NOMO-1 treated with dmso at 0.1 percent for 144 hours (cell line): Measurements from ENCODE around the gene MED4.
A peak's percentile ranks its signal among the peaks of the same experiment; 100 is the strongest.
"Not testable (repeated sequence)": the region's sequence is repeated elsewhere in the genome, so short reads cannot be mapped to it uniquely, and the experiment has no call there.

Source experiments
- DNase-seq: peaks from one replicate; lab custom pipeline; 2025; ENCODE audit not compliant: unreplicated experiment; lab: John Stamatoyannopoulos, UW

Gene MED4

DNA sequence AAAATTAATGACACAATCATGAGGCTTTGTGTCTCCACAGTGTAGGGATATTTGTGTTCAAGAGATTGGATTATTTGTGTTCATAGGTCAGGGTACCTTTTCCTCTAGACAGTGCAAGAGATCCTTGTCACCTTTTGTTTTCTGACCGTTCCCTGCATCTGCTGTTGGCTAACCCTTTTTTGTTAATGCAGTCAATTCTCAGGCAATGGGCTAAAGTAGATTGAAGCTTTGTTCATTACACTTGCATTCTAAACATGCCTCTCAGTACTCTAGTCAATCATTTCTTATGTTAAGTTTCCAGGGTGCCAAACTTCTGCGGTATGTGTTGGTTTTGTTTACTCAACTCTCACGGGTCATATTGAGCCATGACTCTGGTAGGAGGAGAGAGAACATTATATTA, 1.8 kb upstream of the MED4 start:
- no peak for DNase-seq

DNA sequence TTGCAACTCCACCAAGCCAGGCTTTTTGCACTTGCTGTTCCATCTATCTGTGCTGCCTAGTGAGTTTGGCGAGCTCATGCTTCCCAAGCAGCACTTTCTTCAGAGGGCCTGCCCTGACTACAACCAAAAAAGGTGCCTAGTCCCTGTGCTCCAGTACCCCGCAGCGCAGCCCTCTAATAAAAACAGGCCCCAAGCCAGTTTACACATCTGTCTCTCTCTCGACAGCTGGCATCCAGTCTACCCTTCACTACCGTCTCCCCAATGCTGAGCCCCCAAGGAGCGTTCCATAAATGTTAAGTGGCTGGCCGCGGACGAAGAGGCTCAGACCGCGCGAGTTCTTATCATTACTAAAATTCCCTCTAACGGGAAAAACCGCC, 512 bp downstream of the MED4 start:
- no peak for DNase-seq

DNA sequence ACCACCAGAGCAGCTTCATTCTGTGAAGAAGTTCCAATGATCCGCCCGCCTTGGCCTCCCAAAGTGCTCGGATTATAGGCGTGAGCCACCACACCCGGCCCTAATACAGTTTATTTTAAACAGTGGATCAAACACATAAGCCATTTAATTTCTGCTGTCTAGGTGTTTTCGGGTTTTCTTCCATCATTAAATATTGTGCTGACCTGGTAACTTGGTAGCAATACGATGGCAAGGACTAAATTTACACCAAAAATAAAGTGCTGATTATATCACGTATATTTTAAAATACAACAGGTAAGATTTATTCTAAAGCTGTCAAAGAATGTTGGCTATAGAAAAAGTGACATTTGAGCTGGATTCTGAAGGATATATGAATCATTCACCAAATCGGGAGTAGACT, 1.3 kb downstream of the MED4 start:
- no peak for DNase-seq

DNA sequence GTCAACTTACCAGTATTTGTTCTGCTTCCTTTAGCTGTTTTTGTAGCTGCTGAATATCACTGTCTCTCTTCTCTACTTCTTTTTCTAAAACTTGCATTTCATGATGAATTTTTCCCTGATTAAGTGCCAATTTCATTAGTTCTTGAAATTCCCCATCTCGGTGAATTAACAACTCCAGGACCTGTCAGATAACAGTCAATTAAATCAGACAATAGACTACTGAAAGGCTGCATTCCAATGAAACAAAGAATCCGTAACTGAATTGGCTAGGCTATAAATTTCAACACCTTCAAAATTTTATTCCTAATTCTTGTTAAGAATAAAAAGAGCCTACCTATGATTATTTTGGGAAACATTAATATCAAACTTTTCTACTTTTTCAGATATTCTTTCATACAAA, 8.6 kb downstream of the MED4 start:
- DNase-seq: no peak

DNA sequence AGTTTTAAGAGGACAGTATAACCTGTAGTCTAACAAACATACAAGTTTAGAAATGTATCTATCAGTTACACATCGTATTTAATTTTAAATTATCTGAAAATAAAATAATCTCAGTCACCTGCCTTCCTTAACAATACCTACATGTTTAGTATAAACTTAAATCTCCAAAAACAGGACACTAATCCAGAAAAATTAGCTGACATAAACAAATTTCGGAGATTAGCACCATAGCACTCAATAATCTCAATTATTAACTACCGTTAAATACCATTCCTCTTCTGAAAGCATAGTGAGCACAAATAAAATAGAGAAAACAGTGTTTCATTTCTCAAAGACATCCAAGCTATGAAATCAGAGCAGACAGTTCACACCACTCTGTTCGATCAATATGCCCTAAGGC, 13.2 kb downstream of the MED4 start:
- DNase-seq: no peak

DNA sequence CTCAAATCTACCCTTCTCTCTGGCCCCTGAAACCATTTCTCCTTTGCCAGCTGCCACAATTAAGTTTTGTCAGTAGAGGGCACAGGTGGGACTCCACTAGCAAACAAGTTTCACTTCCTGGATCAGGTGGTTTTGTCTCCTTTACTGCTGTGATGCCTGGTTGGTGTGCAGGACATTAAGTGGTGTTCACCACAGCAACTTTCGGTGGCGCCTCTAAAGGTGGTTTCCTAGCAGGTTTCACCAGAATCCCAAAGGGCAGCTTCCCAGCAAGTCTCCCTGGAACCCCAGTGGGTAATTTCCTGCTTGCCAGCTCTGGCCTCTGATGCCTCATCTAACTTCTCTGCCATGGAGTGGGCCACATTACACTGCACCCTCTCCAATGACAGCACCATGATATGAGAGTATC, 16.6 kb downstream of the MED4 start:
- DNase-seq: peak; percentile 71

DNA sequence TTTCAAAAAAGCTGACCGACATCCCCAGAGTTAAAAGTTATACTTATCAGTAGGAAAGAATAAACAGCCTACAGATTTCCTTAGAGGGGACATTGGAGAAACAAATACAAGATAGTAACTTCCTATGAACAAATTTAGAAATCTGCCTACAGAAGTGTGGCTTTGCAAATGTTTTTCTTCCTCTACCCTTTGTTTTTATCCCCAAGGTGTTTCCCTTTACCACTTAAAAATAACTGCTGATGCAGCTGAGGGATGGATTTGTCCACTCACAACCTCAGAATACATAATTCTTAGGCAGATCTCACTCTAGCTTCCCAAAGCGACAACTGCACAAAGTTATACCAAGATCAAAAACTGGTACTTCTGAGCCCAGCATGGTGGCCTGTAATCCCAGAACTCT, 20.9 kb downstream of the MED4 start:
- DNase-seq: no peak

DNA sequence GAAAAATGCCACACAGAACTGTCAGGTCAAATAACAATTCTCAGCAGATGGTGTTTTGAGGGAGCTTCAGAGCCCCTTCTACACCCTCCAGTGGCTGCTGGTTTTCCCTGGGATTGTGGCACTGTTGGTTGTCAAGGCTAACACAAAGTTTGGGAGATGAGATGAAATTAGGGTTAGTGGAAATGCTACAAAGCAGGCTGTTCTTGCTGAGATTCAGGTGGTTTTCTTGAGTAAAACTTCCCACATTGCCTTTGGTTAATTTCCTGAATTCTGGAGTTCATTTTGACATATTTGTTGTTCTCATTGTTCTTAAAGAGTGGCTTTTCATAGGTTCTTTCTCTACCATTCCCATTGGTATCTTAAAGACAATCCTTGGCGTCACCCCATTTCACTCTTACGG, 22.1 kb downstream of the MED4 start:
- no peak for DNase-seq

DNA sequence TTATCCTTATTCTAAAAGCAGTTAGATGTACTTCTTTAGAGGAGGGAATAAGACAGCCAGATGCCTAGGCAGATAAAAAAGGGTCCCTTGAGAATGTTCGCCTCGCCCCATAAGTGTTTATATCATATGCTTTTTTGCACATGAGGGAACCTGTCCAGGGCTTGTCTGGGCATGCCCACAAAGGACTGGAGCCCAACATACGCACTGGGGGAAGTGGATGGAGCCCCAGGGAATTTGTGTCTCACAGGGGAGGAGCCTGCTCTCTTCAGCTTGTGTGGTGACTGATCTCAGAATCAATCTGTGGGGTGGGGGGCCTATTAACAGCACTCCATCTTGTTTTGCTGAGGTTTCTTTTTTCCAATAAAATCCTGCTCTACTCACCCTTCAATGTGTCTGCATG, 22.6 kb downstream of the MED4 start:
- no peak for DNase-seq

DNA sequence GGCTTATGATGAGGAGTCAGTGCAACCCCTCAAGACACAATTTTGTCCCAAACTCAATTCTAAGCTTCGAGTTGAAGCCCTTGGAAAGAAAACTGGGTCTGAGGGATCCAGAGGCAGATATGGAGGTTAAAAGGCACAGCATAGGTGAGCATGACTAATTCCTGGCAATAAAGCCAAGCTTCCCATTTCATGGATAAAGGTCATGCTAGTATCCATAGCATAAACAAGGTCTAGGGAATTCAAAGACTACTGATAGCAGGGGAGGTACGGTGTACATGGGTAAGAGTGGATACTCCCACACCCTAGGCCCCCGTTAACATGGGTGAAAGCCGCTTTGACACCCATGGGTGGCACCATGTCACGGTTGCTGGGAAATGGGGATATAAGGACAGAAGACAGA, 24.0 kb downstream of the MED4 start:
- DNase-seq: no peak

DNA sequence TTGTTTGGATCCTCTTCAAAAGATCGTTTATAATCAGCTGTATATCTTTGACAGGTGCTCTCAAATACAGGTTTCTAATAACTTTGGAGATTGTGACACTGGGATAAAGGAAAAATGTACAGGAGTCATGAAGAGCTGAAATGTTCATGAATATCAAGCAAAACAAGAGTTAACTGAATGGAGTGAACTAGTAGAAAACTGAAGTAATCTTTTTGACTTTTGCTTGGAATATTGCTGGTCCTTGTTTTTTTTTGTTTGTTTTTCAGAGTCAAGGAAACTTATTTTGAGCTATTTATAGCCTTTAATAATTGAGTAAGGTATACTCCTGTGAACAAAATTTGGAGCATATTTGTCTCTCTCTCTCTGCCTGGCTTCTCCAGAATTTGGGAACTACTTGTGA, 25.3 kb downstream of the MED4 start:
- DNase-seq: no peak

DNA sequence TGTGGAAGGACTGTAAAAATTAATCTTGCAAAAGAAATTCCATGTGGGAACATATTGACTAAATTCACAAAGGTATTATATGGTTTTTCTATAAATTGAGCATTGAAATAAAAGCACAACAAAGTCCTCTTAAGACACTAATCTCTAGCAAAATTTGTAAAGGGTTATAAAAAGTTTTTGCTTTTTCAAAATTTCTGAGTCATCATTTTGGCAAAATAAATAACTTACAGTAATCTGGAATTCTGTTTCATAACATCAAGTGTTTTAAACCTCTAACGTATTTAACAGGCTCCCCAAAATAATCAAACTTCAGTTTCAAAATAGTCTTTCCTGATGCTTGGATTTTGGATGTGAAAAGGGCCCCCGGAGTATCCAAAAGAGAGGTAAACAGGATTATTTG, 26.0 kb downstream of the MED4 start:
- DNase-seq: no peak

DNA sequence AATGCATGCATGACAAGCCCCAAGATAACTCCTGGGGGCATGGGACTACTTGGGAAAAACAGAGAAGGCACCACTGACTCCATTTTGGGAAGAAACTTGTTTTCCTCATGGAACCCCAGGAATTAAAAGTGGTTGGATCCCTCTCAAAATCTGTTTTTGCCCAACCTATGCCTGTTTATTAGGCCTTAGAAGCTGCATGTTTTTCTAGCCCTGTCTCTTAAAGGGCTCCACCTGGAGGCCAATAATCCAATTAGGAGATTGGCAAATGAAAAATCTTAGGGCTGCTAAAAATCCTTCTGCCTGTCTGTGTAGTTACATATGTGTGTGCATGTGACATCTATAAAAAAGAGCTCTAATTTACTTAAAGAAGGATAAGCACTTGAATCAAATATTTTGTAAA, 26.9 kb downstream of the MED4 start:
- peak; percentile 1 for DNase-seq

DNA sequence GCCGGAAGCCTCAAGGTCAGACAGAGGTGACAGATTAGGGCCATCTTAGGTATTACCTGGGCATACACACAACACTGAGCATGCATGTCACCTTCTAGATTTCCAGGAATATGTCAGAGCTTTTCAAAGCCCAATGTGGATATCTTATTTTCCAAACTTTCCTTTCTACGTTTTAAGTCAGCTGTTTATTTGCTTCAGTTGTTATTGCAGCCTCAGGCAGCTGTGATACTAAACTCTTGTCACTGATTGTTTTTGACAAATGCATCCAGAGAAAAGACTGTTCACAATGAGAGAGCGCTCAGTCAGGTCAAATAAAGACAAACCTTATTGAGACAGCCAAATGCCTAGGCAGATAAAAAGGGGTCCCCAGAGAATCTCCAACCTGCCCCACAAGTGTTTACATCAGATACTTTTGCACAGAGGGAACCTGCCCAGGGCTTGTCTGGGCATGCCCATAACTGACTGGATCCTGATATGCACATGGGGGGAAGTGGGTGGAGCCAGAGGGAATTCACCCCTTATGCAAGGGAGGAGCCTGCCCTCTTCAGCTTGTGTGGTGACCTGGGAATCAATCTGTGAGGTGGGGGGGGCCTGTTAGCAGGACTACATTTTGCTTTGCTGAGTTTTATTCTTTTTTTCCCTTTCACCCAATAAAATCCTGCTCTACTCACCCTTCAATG, 28.5 kb downstream of the MED4 start:
- DNase-seq: peak; percentile 67

DNA sequence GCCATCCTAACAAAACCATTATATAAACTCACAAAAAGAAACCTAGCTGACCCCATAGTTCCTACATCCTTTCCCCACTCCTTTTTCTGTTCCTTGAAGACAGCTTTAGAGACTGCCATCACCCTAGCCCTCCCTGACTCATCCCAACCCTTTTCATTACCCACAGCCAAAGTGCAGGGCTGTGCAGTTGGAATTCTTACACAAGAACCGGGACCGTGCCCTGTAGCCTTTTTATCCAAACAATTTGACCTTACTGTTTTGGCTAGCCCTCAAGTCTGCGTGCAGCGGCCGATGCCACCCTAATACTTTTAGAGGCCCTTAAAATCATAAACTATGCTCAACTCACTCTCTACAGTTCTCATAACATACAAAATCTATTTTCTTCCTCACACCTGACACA, 35.0 kb downstream of the MED4 start:
- DNase-seq: not testable (repeated sequence)

DNA sequence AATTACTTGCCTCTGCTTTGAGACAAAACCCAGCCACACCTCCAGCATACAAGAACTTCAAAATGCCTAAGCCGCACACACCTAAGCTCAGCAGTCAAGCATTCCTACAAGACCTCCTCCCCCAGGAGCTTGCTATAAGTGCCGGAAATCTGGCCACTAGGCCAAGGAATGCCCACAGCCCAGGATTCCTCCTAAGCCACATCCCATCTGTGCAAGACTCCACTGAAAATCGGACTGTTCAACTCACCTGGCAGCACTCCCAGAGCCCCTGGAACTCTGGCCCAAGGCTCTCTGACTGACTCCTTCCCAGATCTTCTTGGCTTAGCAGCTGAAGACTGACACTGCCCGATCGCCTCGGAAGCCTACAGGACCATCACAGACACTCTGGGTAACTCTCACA, 36.4 kb downstream of the MED4 start:
- not testable (repeated sequence) for DNase-seq

DNA sequence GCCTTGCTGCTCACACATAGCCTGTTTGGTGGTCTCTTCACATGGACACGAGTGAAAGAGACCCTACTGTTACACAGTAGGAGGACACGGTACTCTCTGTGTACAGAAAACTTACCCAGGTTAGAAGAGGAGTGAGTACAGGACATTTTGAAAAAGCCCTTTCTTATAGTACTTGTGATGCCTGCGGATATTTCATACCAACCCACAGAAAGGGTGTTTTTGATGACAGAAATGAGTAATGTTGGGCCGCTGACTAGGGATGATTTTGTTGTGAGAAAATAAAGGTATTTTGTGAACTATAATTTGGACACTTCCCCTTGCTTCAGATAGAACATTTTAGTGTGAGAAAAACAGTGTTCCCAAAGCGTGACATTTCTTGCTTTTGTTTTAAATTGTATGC, 39.2 kb downstream of the MED4 start:
- no peak for DNase-seq

DNA sequence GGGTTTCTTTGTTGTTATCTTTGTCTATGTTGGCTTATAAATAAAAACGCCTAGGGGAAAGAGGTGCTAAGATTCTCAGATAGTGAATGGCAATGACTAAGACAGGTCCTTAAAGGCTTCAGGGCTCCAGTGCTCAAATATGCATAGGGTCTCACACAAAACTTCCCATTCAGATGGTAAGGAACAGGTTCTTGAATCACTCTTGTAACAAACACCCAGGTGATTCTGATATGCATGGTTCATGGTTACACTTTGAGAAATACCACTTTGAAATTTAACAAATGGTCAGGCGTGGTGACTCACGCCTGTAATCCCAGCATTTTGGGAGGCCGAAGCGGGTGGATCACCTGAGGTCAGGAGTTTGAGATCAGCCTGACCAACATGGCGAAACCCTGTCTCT, 40.3 kb downstream of the MED4 start:
- no peak for DNase-seq

DNA sequence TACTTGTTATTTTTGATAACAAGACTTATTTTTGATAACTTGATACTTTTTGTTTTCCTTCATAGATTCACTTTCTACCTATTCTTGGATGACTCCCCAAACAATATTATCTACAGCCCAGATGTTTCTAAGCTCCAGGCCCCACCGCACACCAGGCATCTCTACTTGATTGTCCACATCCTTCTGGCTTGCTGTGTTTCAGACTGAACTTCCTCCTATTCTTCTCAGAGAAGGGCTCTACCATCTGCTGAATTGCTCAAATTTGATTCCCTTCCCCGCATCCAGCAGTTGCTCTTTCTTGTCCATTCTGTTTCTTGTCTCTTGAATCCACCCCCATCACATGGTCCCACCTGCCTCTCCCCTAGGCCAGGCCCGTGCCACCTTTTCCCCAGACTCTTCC, 44.4 kb downstream of the MED4 start:
- no peak for DNase-seq

DNA sequence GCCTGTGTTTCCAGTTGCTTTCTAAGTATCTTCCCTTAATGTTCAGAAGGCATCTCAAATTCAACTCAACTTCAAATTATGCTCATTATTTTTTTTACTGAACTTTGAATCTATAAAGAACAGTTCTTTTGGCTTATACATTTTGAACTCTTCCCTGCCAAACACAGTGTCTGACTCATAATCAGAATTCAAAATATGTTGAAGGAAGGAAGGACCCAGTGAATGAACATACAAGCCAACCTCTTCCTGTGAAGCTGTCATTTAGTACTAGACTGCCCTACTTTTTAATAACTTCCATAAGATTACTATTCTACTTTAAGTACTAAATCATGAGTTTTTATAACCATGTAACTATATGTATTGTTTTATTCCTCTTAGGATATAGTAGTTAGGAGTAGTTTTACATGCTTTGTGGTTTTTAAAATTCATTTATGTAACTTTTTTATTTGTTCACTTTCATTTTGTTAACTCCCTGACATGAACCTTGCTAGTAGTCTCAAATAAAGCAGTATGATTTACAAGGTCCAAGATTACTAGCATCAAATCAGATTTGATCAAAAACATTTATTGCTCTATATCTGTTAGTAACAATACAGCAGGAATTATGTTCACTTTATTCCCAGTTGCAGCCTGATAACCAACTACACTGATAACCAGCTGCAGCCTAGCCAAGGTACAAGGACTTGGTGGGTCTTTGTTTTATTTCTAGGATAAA, 51.0 kb downstream of the MED4 start:
- DNase-seq: no peak

DNA sequence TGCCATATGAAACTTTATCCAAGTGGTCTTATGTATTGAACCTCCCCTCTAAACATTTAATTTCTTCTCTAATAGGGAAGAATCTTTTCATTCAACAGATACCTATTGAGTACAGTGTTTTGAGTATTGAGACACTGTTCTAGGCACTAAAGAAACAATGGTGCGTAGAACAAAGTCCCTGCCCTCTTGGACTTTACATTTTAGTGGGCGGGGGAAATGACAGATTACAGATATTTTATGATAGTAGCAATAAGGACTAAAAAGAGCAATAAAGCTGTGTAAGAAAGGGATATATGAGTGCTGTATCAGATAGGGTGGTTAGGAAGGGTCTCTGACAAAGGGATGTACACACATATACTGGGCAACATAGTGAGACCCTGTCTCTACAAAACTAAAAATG, 52.0 kb downstream of the MED4 start:
- no peak for DNase-seq

DNA sequence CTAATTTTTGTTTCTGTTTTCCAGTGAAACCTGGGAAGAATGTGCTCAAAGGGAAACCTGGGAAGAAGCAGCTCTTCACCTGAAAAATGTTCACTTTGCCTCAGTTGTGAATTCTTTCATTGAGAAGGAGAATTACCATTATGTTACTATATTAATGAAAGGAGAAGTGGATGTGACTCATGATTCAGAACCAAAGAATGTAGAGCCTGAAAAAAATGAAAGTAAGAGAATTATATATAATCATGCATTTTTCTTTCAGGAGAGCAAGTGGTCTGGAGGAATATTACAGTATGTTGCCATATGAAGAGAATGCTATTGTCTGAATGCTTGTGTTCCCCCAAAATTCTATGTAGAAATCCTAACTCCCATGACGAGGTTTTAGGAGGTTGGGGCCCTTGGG, 54.0 kb downstream of the MED4 start:
- no peak for DNase-seq

DNA sequence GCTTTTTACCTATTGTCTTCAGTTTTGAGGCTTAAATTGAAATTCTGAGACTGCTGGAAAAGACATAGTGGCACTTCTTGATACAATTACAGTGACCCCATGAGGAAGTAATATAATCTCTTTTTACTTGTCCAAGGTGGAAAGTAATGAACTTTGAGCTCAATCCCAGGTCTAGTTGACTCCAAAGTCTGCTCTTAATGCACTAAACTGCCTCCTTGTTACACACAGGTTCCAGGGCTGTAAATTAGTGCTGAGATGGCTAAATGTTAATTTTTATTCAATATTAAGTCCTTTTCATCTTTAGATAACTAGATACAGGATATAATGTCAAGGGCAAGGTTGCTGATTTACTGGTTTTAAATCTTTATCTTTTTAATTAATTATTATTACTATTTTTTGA, 54.9 kb downstream of the MED4 start:
- DNase-seq: no peak
